AG04450 (cell line): ENCODE measurements around the gene CHMP4A. TPM values are rescaled to one million over a fixed set of nuclear protein-coding genes. Genes with fewer than 3 reads are reported as not detected.
"Not testable (repeated sequence)": the region's sequence is repeated elsewhere in the genome, so short reads cannot be mapped to it uniquely, and the experiment has no call there.

Source experiments
- CTCF ChIA-PET: fragments of 300-600, 350-600 bp; formaldehyde crosslinking; extraction: SDS; loops from one replicate; lab custom pipeline; 2022; ENCODE audit warnings: antibody characterized with exemption, inconsistent platforms; lab: Charles Lee
- POLR2A ChIA-PET: fragments of 350-600 bp; formaldehyde crosslinking; extraction: SDS; loops from one replicate; lab custom pipeline; 2021; ENCODE audit warnings: antibody characterized with exemption, inconsistent platforms; lab: Yijun Ruan, JAX
- DNase-seq: peaks from one replicate; pipeline ENCODE4 v3.0.0-alpha.2; 2011; ENCODE audit warnings: low read depth, low spot score
- H3K27ac ChIP-seq: one replicate; pipeline ENCODE4 v1.5.1; 2012; ENCODE audit warnings: low read depth, low read length, control low read depth
- H3K27me3 ChIP-seq: one replicate; pipeline ENCODE4 v1.6.0; 2012; ENCODE audit warnings: low read length; ENCODE audit not compliant: control insufficient read depth, insufficient read depth
- H3K4me3 ChIP-seq: 2 replicates; pipeline ENCODE4 v1.5.1; 2011; ENCODE audit warnings: mild to moderate bottlenecking, low read depth, low read length, control low read depth
- H3K9me3 ChIP-seq: 2 replicates; pipeline ENCODE4 v1.5.1; 2012; ENCODE audit warnings: low read length; ENCODE audit not compliant: control insufficient read depth, insufficient read depth
- polyA plus RNA-seq: library from polyadenylated mRNA; depleted of rRNA; stranded (reverse); fragments of >200 nt; gene quantifications from 2 replicates; pipeline ENCODE4 v1.2.3, GENCODE V29; 2011
- TF ChIP-seq, protein P1 (sequence below): IDR thresholded peaks from 2 replicates; pipeline ENCODE4 v1.5.1; 2011; ENCODE audit warnings: low read depth, low read length, control low read depth, inconsistent platforms

CHMP4A gene
- polyA plus RNA-seq, 1 experiment, result 55.7 TPM

DNA sequence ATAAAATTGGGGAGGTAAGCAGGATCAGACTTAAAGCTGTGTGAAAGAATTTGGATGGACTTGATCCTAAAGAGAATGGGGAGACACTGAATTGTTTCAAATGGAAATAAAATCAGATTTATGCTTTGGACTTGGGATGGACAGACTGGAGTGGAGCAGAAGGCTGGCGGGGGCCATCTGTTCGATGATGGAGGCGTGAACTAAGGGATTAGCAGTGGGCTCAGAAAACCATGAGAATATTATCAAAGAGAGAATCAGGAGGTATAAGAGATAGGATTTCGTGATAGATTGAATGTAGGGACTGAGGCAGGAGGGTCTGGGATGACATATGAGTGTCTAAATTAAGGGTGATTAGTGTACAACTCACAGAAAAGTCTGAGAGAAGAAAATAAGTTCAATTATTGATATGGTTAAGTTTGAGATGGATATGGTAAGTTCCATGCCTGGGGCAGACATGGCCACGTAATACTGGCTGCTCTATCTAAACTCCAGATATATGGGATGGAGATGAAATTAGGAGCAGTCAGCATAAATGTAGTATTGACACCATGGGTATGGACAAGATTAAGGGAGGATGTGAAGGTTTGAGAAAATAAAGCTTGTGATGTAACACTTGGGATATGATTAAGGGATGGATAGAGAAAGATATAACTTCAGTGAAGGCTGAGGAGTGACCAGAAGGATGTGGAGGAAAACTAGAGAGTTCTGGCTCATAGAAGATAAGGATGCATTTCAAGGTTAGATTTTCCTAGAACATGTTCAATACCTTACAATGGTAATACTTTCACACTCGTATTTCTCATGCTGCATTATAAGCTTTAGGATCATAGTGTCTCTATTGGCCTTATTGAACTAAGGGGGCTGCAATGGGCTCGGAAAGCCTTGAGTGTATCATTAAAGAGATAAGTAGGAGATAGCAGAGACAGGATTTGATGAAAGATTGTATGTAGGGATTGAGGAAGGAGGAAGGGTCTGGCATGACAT is 8.8 kb downstream of the CHMP4A start:
- Histone ChIP-seq H3K27ac (no peak overlapping the region), H3K27me3 (no peaks in the 10 kb centered on the region), H3K4me3 (no peak overlapping the region), H3K9me3 (peaks cover 5% of the 10 kb centered on the region)
- DNase-seq, result no peak
- POLR2A ChIA-PET, result interaction anchor here (0.7 kb wide), 1 partner anchor 90 kb away, joined by 3 read pairs; the partner anchor contains the start of genes DCAF11 and NRL
- TF ChIP-seq, protein P1, sequence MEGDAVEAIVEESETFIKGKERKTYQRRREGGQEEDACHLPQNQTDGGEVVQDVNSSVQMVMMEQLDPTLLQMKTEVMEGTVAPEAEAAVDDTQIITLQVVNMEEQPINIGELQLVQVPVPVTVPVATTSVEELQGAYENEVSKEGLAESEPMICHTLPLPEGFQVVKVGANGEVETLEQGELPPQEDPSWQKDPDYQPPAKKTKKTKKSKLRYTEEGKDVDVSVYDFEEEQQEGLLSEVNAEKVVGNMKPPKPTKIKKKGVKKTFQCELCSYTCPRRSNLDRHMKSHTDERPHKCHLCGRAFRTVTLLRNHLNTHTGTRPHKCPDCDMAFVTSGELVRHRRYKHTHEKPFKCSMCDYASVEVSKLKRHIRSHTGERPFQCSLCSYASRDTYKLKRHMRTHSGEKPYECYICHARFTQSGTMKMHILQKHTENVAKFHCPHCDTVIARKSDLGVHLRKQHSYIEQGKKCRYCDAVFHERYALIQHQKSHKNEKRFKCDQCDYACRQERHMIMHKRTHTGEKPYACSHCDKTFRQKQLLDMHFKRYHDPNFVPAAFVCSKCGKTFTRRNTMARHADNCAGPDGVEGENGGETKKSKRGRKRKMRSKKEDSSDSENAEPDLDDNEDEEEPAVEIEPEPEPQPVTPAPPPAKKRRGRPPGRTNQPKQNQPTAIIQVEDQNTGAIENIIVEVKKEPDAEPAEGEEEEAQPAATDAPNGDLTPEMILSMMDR, result no peak
- CTCF ChIA-PET, result interaction anchor here (0.6 to 0.9 kb wide), 3 partner anchors 66 to 102 kb away, joined by 3 to 4 read pairs (median 3); partner anchors contain the start of gene RABGGTA

DNA sequence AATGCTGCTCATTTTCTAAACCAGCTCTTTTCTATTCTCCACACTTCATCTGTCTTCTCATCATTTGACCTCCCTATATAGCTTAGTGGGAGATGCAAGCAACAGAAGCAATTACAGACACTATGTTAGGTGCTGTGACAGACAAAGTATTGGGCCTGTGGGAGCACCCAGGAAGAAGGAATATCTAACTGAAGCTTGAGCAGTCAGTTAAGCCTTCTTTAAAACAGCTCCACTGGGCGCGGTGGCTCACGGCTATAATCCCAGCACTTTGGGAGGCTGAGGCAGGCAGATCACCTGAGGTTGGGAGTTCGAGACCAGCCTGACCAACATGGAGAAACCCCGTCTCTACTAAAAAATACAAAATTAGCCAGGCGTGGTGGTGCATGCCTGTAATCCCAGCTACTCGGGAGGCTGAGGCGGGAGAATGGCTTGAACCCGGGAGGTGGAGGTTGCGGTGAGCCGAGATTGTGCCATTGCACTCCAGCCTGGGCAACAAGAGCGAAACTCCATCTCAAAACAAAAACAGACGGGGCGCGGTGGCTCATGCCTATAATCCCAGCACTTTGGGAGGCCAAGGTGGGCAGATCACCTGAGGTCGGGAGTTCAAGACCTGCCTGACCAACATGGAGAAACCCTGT is 9.9 kb downstream of the CHMP4A start:
- POLR2A ChIA-PET, DNase-seq, H3K4me3 ChIP-seq, H3K27ac ChIP-seq, H3K27me3 ChIP-seq, H3K9me3 ChIP-seq: not testable (repeated sequence)
- CTCF ChIA-PET, result interaction anchor here (0.6 to 0.9 kb wide), 2 partner anchors 10 to 68 kb away, joined by 3 read pairs; partner anchors contain the start of genes CHMP4A and RABGGTA

DNA sequence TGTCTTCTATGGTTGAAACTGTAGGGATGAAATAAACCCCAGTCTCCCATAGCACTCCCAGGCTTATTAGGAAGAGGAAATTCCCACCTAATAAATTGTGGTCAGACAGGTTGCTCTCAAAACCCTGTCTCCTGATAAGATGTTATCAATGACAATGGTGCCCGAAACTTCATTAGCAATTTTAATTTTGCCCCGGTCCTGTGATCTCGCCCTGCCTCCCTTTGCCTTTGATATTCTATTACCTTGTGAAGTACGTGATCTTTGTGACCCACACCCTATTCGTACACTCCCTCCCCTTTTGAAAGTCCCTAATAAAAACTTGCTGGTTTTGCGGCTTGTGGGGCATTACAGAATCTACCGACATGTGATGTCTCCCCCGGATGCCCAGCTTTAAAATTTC is 10.8 kb downstream of the CHMP4A start:
- POLR2A ChIA-PET, DNase-seq, CTCF ChIA-PET: not testable (repeated sequence)

DNA sequence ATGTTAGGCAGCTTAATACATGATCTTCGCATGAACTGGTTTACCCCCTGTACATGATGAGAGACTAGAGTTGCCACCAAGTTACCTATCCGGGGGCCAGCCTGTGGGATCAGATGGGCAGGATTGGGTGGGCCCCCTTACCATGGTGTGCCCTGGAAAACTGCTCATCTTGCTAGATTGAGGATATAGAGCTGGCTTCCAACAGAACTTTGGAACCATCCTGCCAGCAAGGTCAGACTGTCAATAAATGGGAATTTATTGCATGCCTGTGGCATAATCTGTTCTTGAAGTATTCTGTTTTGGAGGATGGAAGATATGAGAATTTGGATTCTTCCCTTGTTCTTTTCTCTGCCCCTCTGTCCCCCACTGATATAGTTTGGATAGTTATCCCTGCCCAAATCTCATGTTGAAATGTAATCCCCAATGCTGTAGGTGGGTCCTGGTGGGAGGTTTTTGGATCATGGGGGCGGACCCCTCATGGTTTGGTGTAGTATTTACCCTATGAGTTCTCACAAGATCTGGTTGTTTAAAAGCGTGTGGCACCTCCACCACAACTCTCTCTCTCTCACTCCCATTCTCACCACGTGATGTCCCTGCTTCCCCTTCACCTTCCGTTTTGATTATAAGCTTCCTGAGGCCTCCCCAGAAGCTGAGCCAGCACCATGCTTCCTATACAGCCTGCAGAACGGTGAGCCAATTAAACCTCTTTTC is 14.3 kb downstream of the CHMP4A start:
- H3K9me3 ChIP-seq, result peaks cover 5% of the 10 kb centered on the region
- ChIA-PET CTCF (interaction anchor here (1.0 kb wide), 1 partner anchor 38 kb away, joined by 4 read pairs; the partner anchor contains the start of gene IRF9), POLR2A (interaction anchor here (0.5 to 1.2 kb wide), 3 partner anchors 14 to 98 kb away, joined by 6 to 11 read pairs (median 8); partner anchors contain the start of gene CHMP4A)
- no peak for DNase-seq
- TF ChIP-seq, protein P1, result no peak
- no peak overlapping the region for H3K27ac ChIP-seq
- no peak overlapping the region for H3K4me3 ChIP-seq
- no peaks in the 10 kb centered on the region for H3K27me3 ChIP-seq

More for the DNA sequence above, 10.8 kb downstream of the CHMP4A start:
- H3K4me3 ChIP-seq, H3K9me3 ChIP-seq, H3K27me3 ChIP-seq, H3K27ac ChIP-seq: not testable (repeated sequence)

DNA sequence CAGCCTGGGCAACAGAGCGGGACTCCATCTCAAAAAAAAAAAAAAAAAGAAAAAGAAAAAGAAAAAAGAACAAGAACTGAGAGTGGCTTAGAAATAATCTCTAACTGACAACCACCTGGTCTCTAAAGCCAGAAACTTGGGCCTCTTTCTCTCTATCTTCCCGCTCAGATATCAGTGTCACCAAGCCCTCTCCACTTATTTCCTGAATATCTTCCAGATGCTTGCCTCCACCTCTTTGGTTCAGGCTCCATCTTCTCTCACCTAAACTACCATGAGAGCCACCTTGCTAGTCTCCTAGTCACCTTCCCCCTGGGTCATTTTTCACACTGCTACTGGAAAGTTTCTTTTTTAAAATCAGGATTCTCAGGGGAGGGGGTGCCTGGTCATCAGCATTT is 16.2 kb downstream of the CHMP4A start:
- no peak for DNase-seq
- TF ChIP-seq, protein P1, result no peak
- H3K9me3 ChIP-seq, result peaks cover 5% of the 10 kb centered on the region
- CTCF ChIA-PET, result interaction anchor here (0.6 to 3.5 kb wide), 5 partner anchors 36 to 233 kb away, joined by 3 to 24 read pairs (median 4); partner anchors contain the start of gene IRF9
- no peak overlapping the region for H3K27ac ChIP-seq
- POLR2A ChIA-PET, result interaction anchor here (0.9 kb wide), 1 partner anchor 50 kb away, joined by 4 read pairs; no protein-coding TSS in a partner anchor
- no peaks in the 10 kb centered on the region for H3K27me3 ChIP-seq
- H3K4me3 ChIP-seq, result no peak overlapping the region
